Stomach (tissue), 4 donors: ENCODE data around the gene AZGP1.

Experiments
- EP300 ChIP-seq: sonication (generic); formaldehyde crosslinking; IDR thresholded peaks from one replicate; pipeline ENCODE4 v1.6.1; 2017; ENCODE audit warnings: antibody characterized with exemption
- POLR2AphosphoS5 ChIP-seq, 3 donors: sonication (generic); formaldehyde crosslinking; IDR thresholded peaks; one replicate each; pipeline ENCODE4 v1.6.1; 2016; ENCODE audit warnings: antibody characterized with exemption in 3 of 3
- TF ChIP-seq, protein P1 (sequence below), 7 experiments: fragments of 450-650 bp in 4 of 7; fragments of 200-600 bp in 3 of 7; sonication (generic) in 3 of 7; IDR thresholded peaks; one replicate each; pipeline ENCODE4 v1.5.1; 2016 to 2019; ENCODE audit warnings: antibody characterized with exemption in 7 of 7, control low read depth in 2 of 7, mild to moderate bottlenecking in 1 of 7

DNA sequence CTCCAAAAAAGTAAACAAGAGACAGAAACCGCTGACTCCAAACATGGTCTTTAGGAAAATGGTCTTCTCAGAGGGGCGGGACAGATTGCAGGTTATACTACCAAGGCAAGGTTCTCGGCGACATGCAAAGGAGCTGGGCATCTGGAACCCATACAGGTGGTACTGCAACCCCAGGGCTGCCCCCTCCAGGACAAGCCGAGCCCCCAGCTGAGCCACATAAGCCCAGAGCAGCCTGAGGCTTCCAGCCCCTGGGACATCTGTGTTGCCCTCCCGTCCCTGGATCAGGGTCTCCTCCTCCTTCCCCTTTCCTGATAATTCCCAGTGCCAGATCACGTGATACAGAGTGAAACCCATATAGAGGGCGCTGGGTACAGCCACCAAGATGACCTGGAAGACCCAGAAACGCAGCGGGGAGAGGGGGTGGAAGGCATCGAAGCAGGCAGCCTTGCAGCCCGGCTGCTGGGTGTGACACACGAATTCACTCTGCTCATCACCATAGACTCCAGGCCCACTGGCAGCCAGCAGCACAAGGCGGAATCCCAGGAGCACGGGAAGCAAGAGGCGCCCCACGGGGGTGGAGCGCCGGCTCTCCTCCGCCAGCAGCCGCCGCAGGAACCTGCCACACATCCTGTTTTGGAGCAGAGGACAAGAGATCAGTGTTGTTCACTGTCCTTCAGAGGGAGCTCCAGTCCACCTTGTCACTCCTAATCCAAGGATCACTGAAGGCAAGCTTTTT lies 46.7 kb downstream of the AZGP1 start, which contains the start of gene GJC3:
- TF ChIP-seq, protein P1, sequence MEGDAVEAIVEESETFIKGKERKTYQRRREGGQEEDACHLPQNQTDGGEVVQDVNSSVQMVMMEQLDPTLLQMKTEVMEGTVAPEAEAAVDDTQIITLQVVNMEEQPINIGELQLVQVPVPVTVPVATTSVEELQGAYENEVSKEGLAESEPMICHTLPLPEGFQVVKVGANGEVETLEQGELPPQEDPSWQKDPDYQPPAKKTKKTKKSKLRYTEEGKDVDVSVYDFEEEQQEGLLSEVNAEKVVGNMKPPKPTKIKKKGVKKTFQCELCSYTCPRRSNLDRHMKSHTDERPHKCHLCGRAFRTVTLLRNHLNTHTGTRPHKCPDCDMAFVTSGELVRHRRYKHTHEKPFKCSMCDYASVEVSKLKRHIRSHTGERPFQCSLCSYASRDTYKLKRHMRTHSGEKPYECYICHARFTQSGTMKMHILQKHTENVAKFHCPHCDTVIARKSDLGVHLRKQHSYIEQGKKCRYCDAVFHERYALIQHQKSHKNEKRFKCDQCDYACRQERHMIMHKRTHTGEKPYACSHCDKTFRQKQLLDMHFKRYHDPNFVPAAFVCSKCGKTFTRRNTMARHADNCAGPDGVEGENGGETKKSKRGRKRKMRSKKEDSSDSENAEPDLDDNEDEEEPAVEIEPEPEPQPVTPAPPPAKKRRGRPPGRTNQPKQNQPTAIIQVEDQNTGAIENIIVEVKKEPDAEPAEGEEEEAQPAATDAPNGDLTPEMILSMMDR (IDR thresholded peaks at IDR 0.05), result peak in 1 of 7 experiments; percentile 18
- TF ChIP-seq EP300 (no peak), POLR2AphosphoS5 (IDR thresholded peaks at IDR 0.05) (peak in 1 of 3 donors; percentile 9)
